Activated effector memory CD4-positive, alpha-beta T cell treated with Interleukin-2 at 50 U/mL for 16 hours (primary cell): ENCODE data around the gene SAMD1.

Experiments
- DNase-seq: peaks from one replicate; pipeline ENCODE4 v3.0.0-alpha.2; 2020

SAMD1 gene

GRCh38 chr19:14112809-14113385 lies 22.3 kb upstream of the SAMD1 start:
- DNase-seq = no peak

- no peak for DNase-seq
Measured at GRCh38 chr19:14112051-14112808, 21.7 kb upstream of the SAMD1 start.

- no peak for DNase-seq
Measured at GRCh38 chr19:14111486-14111885, 20.9 kb upstream of the SAMD1 start.

- DNase-seq = no peak
Measured at GRCh38 chr19:14110650-14111049, 20.1 kb upstream of the SAMD1 start.

- DNase-seq = no peak
Measured at GRCh38 chr19:14107581-14108461, 17.3 kb upstream of the SAMD1 start.

- no peak for DNase-seq
Measured at GRCh38 chr19:14106840-14107239, 16.3 kb upstream of the SAMD1 start.

- DNase-seq = no peak
Measured at GRCh38 chr19:14105680-14106079, 15.1 kb upstream of the SAMD1 start.

DNA sequence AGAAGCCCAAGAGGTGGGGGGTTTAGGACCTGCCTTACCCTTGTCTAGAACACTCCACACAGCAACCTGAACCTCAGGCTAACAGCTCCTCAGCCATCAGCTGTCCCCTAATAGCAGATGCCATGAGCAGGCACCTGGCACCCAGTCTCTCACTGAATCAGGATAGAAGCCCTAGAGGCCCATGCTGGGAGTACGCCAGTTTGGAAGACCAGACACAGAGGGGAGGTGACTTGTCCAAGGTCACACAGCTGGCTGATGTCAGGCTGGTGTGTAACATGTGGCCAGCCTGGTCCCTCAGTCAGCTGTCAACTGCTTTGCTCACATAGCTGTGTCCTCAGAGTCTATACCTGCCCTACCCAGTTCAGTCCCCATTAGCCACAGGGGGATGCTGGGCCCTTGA lies 12.8 kb upstream of the SAMD1 start:
- no peak for DNase-seq

- DNase-seq = no peak
Measured at GRCh38 chr19:14102756-14103155, 12.2 kb upstream of the SAMD1 start.

DNA sequence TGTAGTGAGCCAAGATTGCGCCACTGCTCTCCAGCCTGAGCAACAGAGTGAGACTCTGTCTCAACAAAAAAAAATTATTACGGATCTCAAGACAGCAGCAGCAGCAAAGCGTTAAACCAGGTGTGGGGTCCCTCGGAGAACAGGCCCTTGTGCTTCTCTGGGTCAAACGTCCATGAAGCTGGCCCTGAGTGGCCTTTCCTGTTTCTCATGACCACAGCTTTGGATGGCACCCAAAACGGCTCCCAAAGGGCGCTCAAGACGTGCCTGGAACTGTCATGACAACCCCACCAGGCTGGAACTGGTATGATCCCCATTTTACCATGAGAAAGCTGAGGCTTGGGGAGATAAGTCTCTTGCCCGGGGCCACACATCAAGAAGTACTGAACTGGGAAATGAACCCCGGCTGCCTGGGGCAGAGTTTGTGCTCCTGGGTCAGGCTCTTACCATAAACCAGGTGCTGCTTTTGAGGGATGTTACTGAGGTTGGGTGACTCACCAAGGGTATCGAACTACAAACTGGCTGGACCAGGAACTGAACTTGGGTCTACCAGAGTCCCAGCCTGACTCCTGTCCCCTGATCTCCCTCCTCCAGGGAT lies 11.6 kb upstream of the SAMD1 start:
- DNase-seq = no peak

GRCh38 chr19:14101003-14101545 lies 10.5 kb upstream of the SAMD1 start:
- DNase-seq = no peak

DNA sequence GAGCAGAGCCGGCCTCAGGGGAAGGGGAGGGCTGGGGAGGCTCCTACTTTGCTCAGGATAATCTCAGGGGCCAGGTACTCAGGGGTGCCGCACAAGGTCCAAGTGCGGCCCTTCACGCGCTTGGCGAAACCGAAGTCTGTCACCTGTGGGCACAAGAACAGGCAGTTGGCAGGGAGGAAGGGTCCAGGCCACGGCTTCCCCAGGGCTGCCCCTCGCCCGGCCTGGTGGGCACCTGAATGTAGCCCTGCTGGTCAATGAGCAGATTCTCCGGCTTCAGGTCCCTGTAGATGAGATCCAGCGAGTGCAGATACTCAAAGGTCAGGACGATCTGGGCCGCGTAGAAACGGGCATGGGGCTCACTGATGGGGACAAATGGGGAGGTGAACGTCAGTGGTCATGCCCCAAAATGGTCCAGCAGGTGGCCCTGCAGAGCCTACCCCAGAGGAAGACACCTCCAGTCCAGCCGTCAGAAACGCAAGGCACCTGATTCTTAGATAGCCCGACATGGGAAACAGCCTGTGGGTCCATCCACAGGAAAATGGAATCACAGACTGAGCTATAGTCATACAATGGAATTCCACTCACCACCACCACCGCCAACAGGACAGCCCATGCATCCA lies 7.1 kb upstream of the SAMD1 start:
- no peak for DNase-seq

DNA sequence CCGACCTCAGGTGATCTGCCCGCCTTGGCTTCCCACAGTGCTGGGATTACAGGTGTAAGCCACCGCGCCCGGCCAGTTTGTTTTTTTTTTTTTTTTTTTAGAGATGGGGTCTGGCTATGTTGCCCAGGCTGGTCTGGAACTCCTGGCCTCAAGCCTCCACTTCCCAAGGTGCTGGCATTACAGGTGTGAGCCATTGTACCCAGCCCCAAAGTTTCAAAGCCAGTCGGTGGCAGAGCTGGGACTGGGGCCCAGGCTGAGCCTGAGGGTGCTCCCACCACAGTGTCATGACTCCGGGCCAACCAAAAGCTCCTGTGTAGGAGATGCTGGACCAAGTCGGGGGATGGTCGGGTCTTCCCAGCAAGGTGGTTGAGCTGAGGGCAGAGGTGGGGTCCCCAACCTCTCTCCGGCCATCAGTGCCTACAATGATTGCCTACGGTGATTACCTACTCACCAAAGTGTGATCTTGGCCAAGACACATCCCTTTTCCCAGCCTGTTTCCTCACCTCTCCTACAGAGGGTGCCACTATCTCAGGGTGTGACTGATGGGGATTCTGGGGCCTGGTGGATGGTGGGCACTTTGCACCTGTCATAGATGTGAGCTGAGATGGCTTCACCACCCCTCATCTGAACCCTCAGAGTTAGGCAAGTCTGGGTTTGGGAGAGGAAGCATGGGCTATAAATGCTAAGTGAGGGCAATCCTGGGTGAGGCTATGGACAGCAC lies 5.9 kb upstream of the SAMD1 start:
- DNase-seq = no peak

DNA sequence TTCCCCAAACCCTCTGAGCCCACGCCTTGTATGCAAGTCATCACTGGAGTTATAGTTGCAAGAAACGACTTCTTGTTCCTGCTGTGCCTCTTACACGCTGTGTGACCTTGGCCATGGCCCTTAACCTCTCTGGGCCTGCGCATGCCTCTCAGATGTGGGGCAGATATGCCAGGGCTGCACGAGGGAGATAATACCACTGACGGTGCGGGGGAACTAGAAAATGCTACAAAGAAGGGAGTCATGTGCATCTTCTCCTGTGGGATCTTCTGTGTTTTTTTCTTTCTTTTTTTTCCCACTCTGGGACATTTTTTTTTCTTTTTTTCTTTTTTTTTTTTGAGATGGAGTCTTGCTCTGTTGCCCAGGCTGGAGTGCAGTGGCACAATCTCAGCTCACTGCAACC lies 4.3 kb upstream of the SAMD1 start:
- DNase-seq = no peak

GRCh38 chr19:14093117-14093823 lies 2.7 kb upstream of the SAMD1 start:
- DNase-seq = no peak

DNA sequence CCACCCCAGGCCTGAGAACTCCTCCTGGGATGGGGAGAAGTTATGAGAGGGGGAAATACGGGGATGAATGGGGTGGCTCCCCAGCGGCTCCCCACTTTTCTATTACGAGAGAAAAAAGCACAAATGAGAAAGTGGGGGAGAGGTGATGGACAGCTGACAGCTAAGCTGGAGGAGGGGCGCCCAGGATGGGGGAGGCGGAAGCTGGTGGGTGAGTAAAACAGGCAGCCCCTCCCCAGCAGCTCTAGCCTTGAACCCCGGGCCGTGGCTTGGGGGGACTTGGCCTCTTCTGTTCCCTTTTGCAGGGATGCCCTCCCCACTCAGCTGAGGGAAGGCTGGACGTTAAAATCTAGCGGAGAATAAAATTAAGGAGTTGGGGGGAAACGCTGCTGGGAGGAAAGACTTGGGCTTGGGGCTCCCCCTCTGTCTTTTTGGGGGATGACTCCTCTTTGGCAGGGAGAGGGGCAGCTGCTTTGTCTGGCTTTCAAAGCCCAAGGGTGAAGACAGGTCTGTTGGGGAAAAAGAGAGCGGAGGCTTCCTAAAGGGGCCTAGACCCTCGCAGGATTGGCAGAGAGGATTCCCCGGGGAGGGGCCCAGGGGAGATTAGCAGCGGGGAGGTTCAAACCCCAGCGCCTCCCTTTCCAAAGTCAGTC lies 1.4 kb upstream of the SAMD1 start:
- no peak for DNase-seq

GRCh38 chr19:14091081-14091812 lies 696 bp upstream of the SAMD1 start:
- DNase-seq = peak; percentile 53

DNA sequence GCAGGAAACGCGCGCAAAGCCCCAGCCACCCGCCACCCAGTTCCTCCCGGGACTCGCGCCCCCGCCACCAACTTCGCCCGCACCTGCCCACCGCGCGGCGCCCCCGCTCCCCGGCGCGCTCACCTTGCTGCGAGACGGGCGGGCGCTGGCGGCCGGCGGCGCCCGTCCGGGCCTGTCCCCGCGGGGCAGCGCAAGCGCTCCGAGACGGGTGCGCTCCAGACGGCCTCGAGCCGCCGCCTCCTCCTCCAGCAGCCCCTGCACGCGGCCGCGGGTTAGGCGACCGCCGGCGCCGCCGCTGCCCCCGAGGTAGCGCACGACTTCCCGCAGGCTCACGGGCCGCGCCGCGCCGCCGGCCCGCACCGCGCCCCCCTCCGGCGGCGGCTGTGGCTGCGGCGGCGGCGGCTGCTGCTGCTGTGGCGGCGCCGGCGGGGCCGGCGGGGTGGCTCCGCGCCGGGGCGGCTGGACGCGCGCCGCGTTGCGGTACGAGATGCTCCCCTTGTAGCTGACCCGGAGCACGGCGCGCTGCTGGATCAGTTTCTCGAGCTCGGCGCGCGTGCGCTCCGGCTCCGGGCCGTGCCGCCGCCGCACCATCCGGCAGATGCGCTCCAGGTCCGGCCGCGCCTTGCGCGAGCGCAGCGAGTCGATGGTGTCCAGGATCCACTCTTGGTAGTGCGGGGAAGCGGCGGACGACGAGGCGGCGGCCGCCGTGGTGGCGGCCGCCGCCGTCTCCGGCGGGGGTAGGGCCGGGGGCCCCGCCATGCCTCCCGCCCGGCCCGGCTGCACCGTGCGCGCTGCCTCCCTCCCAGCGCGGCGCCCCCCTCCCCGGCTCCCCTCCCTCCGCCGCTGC lies 666 bp downstream of the SAMD1 start:
- DNase-seq = peak; percentile 43

DNA sequence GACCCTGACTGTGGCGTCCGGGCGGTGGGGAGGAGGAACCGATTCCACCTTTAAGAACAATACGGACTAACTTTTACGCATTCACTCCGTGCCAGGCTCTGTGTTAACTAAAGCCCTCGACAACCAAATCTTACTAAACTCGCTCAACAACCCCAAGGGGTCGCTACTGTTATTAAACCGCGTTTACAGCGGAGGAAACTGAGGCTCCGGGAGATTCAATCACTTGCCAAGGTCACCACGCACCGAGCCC lies 1.2 kb downstream of the SAMD1 start:
- no peak for DNase-seq
